ENCODE results near the gene CLIC4. TPM values are rescaled to one million over a fixed set of nuclear protein-coding genes. Genes with fewer than 3 reads are reported as not detected.
"Not testable (repeated sequence)": the region's sequence is repeated elsewhere in the genome, so short reads cannot be mapped to it uniquely, and the experiment has no call there.

The CLIC4 gene
- total and polyA plus RNA-seq, 4 donors, result 15.0 to 40.7 (median 28.4) TPM

- peak overlapping the region in 1 of 2 donors; percentile 49 for H3K9ac ChIP-seq (ENCODE audit: low read depth in 1 of 2, low read length in 2 of 2)
- 91% methylated on average over 9 of the region's 9 CpGs for WGBS
- H3K36me3 ChIP-seq (ENCODE audit: control insufficient read depth in 4 of 4, insufficient read depth in 3 of 4, low read depth in 1 of 4, low read length in 3 of 4); DNase-seq (ENCODE audit: low spot score); H3K9me3 ChIP-seq (ENCODE audit: control insufficient read depth in 4 of 4, low read length in 3 of 4); H3K27me3 ChIP-seq (ENCODE audit: control insufficient read depth in 4 of 4, insufficient read depth in 4 of 4, low read length in 3 of 4): not testable (repeated sequence)
- H3K27ac ChIP-seq (ENCODE audit: low read depth in 1 of 2, low read length in 2 of 2), result peak overlapping the region; percentile 82 to 85
- H3K4me3 ChIP-seq (ENCODE audit: low read depth in 1 of 3, low read length in 3 of 3), result peak overlapping the region in 2 of 3 donors; percentile 19 to 67
- H3K4me1 ChIP-seq (ENCODE audit: control insufficient read depth in 4 of 4, insufficient read depth in 4 of 4, low read length in 3 of 4), result peaks cover 0 to 15% (median 7%) of the 10 kb centered on the region in 4 donors
Measured at GRCh38 chr1:24706074-24706389, 39.2 kb upstream of the CLIC4 start.

DNA sequence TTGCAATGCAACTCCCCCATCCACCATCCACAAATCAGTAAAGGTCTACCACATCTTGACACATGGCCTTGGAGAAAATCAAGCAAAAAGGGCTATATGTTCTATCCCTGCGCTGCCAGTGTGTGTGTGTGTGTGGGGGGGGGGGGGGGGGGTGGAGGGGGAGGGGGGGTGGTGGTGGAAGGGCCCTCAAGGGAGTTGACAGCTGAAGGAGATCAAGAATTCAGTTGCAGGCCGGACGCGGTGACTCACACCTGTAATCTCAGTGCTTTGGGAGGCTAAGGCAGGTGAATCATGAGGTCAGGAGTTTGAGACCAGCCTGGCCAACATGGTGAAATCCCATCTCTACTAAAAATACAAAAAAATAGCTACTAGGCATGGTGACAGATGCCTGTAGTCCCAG is 37.6 kb upstream of the CLIC4 start:
- DNase-seq (ENCODE audit: low spot score), result no peak
- no peaks in the 10 kb centered on the region for H3K9me3 ChIP-seq (ENCODE audit: control insufficient read depth in 4 of 4, low read length in 3 of 4)
- no peaks in the 10 kb centered on the region for H3K27me3 ChIP-seq (ENCODE audit: control insufficient read depth in 4 of 4, insufficient read depth in 4 of 4, low read length in 3 of 4)
- no peak overlapping the region for H3K9ac ChIP-seq (ENCODE audit: low read depth in 1 of 2, low read length in 2 of 2)
- no peak overlapping the region for H3K4me3 ChIP-seq (ENCODE audit: low read depth in 1 of 3, low read length in 3 of 3)
- TF ChIP-seq TAF1 (conservative IDR thresholded peaks at IDR 0.05), result no peak
- TF ChIP-seq HNF4G (IDR thresholded peaks at IDR 0.05), result no peak
- TF ChIP-seq YY1 (IDR thresholded peaks at IDR 0.05), result no peak
- no peak for TF ChIP-seq CTCF (IDR thresholded peaks at IDR 0.05; ENCODE audit: low read depth, low read length, missing input control)
- TF ChIP-seq FOXA1 (IDR thresholded peaks at IDR 0.05), result no peak
- TF ChIP-seq, protein P1, sequence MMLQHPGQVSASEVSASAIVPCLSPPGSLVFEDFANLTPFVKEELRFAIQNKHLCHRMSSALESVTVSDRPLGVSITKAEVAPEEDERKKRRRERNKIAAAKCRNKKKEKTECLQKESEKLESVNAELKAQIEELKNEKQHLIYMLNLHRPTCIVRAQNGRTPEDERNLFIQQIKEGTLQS (IDR thresholded peaks at IDR 0.05), result no peak
- no peak for TF ChIP-seq MAX (IDR thresholded peaks at IDR 0.05)
- no peak for TF ChIP-seq ZBTB33 (IDR thresholded peaks at IDR 0.05)
- no peak for TF ChIP-seq SP1 (IDR thresholded peaks at IDR 0.05)
- no peak for TF ChIP-seq REST (IDR thresholded peaks at IDR 0.05)
- no peak for TF ChIP-seq NR2F2 (IDR thresholded peaks at IDR 0.05)
- 89% methylated on average over 4 of the region's 4 CpGs for WGBS
- peaks cover 0 to 15% (median 7%) of the 10 kb centered on the region in 4 donors for H3K4me1 ChIP-seq (ENCODE audit: control insufficient read depth in 4 of 4, insufficient read depth in 4 of 4, low read length in 3 of 4)
- no peak overlapping the region for H3K27ac ChIP-seq (ENCODE audit: low read depth in 1 of 2, low read length in 2 of 2)
- H3K36me3 ChIP-seq (ENCODE audit: control insufficient read depth in 4 of 4, insufficient read depth in 3 of 4, low read depth in 1 of 4, low read length in 3 of 4), result no peaks in the 10 kb centered on the region
